ENCODE measurements around the gene COL9A2.

Gene COL9A2

GRCh38 chr1:40301541-40302299 is 15.4 kb downstream of the COL9A2 start:
- no peak for DNase-seq

DNA sequence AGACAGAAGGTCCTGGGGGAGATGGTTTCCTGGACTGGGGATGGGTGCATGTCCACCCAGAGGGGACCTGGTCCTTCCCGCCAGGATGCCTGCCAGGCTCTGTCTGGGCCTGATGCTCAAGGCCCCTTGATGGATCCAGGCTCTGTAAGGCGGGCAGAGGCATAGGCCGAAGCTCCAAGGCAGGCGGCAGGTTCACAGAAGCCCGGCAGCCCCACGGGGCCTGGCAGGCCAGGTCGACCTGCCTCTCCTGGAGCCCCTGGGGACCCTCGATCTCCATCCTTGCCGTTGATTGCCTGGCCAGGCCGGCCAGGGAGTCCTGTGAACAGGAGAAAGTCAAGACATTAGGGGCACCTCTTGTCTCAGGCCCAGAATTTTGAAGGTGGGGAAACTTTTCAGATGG is 16.0 kb downstream of the COL9A2 start:
- DNase-seq, result no peak

DNA sequence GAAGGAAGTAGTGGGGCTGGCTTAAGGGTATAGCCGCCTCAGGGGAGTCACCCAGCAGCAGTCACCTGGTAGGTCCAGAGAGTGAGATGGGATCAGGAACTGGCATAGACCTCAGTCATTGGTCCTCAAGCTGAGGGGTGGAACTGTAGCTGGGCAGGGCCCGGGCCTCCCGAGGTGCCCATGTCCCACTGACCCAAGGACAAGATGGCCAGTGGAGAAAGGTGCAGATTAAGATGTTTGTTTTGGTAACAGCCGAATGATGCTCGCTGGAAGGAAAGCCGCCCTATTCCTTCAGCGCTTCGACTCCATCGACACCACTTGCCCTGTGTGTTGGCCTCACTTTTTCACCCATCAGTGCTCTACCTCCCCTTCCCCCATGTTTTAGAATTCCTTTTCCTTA is 16.4 kb downstream of the COL9A2 start:
- DNase-seq, result no peak

DNA sequence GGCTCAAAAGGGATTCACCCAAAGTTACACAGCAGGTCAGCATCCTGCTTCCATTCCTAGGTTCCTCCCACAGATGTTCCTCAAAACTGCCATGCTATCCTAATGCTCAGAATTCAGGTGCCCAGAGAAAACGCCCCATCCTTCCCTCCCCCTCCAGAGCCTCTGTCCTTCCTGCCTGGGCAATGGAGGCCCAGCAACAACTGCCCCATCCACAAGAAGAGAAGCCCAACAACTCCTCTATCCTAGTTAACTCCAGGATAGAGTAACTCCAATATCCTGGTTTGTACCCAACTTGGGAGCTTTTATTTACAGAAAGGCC is 16.9 kb downstream of the COL9A2 start:
- no peak for DNase-seq

- no peak for DNase-seq
Measured at GRCh38 chr1:40299366-40300248, 17.5 kb downstream of the COL9A2 start.

DNA sequence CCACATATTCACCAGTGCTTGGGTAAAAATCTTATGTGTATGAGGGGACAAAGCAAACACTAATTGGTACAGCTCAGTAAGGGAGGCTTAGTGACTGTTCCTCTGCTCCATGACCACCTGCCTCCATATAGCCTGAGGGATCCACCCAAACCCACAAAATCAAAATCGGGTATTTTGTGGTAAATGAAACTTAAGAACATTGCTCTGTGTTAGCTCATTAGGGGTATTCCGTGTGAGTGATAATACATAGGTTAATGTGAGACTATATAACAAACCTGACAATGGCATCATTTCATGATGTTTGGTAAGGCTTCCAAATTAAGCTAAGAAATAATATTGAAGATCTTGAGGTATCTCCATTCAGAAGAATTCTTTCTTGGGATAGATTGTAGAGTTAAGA is 25.8 kb downstream of the COL9A2 start:
- no peak for DNase-seq

DNA sequence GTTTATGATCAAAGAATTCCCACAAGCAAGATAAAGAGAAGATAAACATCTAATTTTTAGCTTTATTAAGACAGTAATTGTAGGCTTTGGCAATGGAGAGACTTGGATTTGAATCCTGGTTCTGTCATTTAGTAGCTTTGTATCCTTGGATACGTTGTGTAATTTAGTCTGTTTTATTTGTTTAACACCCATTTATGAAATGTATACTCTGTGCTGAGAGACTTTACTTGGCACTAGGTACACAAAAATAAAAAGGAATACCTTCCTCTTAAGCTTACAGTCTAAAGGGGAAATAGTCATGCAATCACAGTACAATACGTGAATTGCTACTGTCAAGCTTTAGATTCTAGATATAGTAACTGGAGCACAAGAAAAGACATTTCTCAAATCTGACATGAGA is 35.2 kb downstream of the COL9A2 start:
- no peak for DNase-seq

- no peak for DNase-seq
Measured at GRCh38 chr1:40276122-40276521, 41.0 kb downstream of the COL9A2 start.

GRCh38 chr1:40274331-40274730 is 42.8 kb downstream of the COL9A2 start:
- no peak for DNase-seq

- no peak for DNase-seq
Measured at GRCh38 chr1:40273547-40274166, 43.4 kb downstream of the COL9A2 start.

GRCh38 chr1:40272653-40273213 is 44.4 kb downstream of the COL9A2 start:
- DNase-seq, result no peak

GRCh38 chr1:40270152-40270834 is 46.8 kb downstream of the COL9A2 start:
- no peak for DNase-seq

- no peak for DNase-seq
Measured at GRCh38 chr1:40268211-40268610, 48.9 kb downstream of the COL9A2 start.

GRCh38 chr1:40267767-40268187 is 49.3 kb downstream of the COL9A2 start:
- DNase-seq, result no peak

GRCh38 chr1:40266786-40267535 is 50.1 kb downstream of the COL9A2 start:
- no peak for DNase-seq

GRCh38 chr1:40265919-40266318 is 51.2 kb downstream of the COL9A2 start:
- no peak for DNase-seq

- DNase-seq, result no peak
Measured at GRCh38 chr1:40265298-40265697, 51.8 kb downstream of the COL9A2 start.

GRCh38 chr1:40264354-40264781 is 52.7 kb downstream of the COL9A2 start:
- DNase-seq, result no peak

DNA sequence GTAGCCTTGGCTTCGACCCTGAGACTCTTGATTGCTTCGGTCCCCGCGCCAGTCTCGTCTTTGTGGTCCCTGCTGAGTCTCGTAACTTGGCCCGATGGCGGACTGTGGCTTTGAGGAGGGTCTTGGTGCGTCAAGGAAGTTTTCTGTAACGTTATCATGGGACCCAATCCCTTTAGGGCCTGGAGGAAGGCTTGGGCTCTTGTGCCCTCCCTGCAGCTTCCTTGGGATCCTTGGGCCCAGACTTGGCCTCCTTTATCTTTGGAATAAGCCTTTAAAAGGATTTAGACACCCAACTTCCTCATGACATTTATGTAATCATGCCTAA is 58.7 kb downstream of the COL9A2 start:
- DNase-seq, result no peak

DNA sequence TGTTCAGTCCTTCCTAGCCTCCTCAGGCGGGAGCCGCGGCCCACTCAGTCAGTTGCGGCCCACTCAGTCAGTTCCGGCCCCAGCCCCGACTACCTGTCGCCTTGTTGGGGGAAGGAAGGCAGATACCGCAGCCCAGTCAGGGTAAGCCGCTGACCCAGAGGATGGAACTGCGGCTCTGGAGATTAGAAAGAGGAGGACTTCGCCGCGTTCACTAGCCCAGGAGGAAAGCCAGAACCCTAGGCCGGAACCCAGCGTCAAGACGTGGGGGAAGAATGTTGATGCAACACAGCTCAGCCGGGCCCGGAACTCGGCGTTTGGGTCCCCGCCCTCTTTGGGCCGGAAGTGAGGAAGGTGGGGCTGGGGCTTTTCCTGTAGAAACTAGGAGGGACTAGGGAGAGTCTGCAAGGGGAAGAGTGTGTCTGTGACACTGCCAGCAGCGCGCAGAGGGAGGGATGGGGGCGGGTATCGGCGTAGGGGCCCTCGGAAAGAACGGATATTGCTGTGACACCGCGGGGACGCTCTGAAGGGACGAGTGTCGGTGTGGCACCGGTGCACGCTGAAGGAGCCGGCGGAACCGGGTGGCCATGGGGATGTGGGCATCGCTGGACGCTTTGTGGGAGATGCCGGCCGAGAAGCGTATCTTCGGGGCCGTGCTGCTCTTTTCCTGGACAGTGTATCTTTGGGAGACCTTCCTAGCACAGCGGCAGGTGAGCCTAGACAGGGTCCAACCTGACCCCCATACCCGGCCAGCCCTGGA is 59.2 kb downstream of the COL9A2 start, which contains the start of gene ZMPSTE24:
Gene ZMPSTE24, plus strand, starts transcription at position 549 of the 757 bp plus-strand sequence. Its CDS starts 36 bp downstream, at position 585.
- peak; percentile 91 for DNase-seq

DNA sequence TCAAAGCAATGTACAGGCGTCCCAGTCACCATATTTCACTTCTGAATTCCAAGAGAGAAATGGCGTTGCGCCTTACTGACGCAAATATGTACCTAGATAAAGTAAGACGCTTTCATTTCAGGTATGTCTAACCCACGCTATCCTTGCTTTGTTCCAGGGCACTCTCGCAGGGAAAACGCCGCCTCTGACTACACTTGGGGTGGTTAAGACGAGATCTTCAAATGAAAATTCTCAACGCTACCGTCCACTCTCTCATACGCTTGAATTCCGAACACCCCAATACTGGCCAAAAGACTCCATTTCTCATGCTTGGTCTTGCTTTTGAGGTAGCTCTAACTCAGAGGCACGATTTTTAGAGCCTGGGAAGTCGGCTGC is 59.8 kb downstream of the COL9A2 start:
- DNase-seq, result no peak
